Right ventricle myocardium inferior (tissue), 1 donor: ENCODE measurements around the gene ZBTB7C. TPM values are rescaled to one million over a fixed set of nuclear protein-coding genes. Genes with fewer than 3 reads are reported as not detected.

ENCODE experiments used
- ATAC-seq: fragments of 200-7000 bp; cut with Tn5 transposase; one replicate; pipeline ENCODE4 v1.9.1; 2020; ENCODE audit warnings: mild to moderate bottlenecking, moderate library complexity
- DNase-seq: peaks from one replicate; pipeline ENCODE4 v3.0.0; 2021; ENCODE audit errors: missing footprints
- intact Hi-C: fragments of 100-400 bp; cut with DNase I; formaldehyde crosslinking; loops from one replicate; pipeline ENCODE4 v1.11.0; 2022
- total RNA-seq: library from RNA; stranded (reverse); fragmentation: NEBNext Ultra II Directional; extraction: Animal tissue kit (Norgen Biotek cat#: 25700); gene quantifications from one replicate; pipeline ENCODE4 v1.2.1, GENCODE V29; 2021
- donor health status: DM: no; HTN: yes; CAD: no; lungs with severe emphysema.

ZBTB7C gene
- total RNA-seq, 1 donor from 2014 or later = 3.2 TPM

GRCh38 chr18:48338915-48339314, 70.3 kb downstream of the ZBTB7C start:
- no peak for ATAC-seq
- intact Hi-C loops = no loop called here
- no peak for DNase-seq

DNA sequence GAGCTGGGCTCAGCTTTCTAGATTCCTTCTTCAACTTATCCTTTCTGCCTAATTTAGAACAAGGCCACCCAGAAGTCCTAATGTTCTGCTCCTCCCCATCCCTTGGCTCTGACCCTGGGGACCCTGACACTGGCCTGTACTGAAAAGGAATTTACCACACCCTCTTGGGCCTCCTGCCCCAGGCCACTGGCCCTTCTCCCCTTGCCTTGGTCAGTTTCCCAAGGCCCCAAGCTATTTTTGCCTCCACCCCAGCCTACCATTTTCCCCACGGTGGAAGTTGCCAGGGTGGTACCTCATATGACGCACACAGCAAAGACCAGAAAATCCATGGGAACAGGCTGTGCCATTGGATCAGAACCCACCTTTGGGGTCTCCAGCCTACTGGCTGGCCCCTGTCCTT, 72.1 kb downstream of the ZBTB7C start:
- ATAC-seq = no peak
- intact Hi-C loops = no loop called here
- no peak for DNase-seq

DNA sequence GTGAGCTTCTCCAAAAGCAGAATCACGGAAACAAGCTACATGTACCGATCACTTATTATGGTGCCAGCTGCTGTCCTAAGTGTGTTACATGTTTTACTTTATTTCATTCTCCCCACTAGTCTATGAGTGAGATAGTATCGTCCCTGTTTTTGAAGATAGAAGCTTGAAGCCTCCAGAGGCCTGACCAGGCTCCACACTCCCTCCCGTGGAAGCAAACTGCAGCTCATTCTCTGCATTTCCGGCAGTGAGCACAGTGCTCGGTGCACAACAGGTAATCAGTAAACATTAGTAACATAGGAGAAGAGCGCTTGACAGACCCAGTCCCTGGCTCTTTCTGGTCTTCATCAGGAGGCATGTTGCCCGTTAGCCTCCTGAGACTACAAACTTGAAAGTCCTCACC, 72.9 kb downstream of the ZBTB7C start:
- DNase-seq (no peak), ATAC-seq (no peak)
- intact Hi-C loops = no loop called here

DNA sequence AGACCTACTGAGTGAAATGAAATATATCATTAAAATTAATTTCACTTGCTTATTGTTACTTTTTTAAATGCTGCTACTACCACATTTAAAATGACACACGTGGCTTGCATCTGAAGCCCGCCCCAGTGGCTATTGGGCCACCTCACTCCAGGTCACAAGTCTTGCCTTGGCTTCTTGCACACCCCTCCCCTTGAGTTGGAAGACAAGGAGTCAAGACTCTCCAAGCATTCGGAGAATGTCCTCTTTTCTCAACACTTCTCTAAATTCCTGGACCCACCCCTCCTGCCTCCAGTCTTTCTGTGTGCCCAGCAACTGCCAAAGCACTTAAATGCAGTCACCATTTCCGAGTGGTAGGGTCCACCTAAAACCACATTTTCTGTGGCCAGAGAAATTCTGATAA, 73.4 kb downstream of the ZBTB7C start:
- DNase-seq = no peak
- intact Hi-C loops = no loop called here
- no peak for ATAC-seq

- intact Hi-C loops = no loop called here
- ATAC-seq = no peak
- no peak for DNase-seq
Observed at GRCh38 chr18:48334845-48335244, 74.3 kb downstream of the ZBTB7C start.

DNA sequence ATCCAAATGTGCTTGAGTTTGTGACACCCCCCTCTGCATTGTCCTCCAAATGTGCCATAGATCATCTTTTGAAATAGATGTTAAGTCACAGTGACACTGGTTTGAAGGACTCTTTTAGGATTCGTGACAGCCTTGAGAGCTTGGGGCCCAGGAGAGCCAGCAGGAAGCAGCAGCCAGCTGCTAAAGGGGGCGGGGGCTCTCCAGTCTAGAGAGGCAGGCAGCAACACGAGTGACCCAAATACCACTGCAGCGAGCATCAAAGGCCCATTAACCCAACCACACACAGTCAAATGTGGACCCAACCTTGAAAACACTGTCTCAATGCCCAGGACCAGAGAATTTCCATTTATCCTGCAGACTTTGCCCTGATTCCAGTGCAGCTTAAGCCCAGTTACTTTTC, 75.6 kb downstream of the ZBTB7C start:
- DNase-seq = no peak

DNA sequence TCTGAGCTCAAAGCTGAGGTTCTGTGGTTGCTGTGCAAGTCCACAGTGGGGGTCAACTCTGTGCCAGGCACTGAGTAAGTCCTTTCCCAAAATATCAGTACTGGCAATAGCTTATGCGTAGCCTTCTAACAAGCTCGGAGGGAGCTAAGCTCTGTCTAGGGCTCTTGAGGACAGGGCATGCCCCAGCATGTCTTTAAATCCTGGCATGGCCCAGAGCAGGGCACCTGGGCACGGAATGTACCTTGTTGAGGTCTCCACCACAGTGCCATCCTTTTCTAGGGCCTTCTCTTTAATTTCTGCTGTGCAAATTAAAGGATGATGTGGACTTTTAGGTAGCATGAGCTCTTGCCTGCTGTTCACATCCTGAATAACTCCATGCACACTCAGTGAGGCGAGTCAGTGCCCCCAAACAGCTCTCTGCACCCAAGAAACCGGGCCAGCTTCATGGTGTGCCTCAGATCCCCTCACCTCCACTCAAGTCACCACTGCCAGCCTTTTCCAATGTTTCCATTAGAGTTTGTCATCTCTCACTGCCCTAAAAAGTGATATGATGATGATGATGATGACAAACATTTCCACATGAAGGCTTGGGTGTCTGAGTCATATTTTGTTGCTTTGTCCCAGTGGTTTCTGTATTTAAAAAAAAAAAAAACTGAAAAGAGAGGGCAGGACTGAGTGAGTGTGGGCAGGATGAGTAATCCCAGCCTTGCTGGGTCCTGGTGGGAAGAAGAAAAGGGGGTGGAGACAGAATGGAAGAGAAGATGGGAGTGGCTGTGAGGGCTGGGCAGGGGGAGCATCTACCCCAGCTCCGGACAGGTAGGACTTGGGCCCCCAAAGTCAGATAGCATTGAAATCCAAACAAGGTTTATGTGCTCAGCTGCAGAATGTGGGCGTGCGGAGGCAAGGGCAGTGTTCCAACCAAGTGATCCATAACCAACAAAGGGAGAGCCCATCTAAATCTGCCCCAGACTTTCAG, 78.9 kb downstream of the ZBTB7C start:
- intact Hi-C loops = no loop called here
- no peak for DNase-seq
- ATAC-seq = no peak

More for the DNA sequence above, 75.6 kb downstream of the ZBTB7C start:
- intact Hi-C loops = no loop called here
- no peak for ATAC-seq

- no peak for ATAC-seq
- no peak for DNase-seq
- intact Hi-C loops = no loop called here
Observed at GRCh38 chr18:48328473-48329210, 80.5 kb downstream of the ZBTB7C start.

DNA sequence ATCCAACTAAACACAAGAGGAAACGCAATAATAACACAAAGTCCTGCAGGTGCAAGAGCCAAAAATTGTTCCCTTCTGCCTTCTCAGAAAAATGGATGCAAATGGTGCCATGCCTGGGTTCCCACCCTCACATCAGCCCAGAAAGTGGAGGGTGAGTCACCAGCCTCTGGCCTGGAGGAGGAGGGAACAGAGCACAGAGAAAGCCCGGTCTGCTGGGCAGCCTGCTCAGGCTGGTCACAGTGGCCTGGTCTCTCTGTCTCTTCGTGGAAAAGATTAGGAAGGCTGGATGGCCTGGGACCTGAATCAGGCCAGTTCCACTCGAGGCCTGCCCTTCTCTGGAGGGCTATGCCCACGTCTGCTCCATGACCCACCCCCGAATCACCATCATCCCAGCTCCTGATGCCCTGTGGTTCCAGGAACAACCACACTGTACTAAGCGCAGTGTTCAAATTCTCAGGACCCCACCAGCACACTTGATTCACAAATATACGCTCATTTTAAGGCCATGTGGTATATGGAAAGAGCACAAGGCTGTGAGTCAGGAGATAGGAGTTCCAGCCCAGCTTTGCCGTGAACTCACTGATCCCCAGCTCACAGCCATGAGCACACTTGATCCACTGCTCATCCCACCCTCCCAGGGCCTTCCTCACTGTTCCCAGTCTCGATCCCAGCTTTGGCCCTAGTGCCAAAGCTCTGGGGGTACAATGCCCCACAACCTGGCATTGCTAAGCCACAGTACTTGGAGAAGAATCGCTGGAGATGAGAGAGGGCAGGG, 82.1 kb downstream of the ZBTB7C start:
- intact Hi-C loops = no loop called here
- DNase-seq = no peak

GRCh38 chr18:48325115-48325665, 84.0 kb downstream of the ZBTB7C start:
- intact Hi-C loops = no loop called here
- no peak for ATAC-seq
- DNase-seq = no peak

More for the DNA sequence above, 82.1 kb downstream of the ZBTB7C start:
- ATAC-seq = no peak

GRCh38 chr18:48324651-48325050, 84.5 kb downstream of the ZBTB7C start:
- DNase-seq (no peak), ATAC-seq (no peak)
- intact Hi-C loops = no loop called here

DNA sequence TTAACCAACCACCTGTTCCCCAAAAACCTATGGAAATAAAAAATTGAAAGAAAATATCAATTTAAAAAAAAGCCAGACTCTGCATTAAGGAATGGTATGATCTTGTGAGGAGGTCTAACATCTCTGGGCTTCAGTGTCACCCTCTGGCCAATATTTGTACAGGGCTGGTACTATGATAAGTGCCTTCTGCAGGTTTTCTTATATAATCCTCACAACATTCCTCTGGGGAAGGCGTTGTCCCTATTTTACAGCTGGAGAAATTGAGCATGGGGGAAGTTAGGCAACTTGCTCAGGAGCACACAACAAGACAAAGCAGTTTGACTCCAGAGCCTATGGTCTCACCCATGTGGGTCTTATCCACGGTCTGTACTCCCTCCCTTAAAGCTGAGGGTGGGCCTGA, 86.0 kb downstream of the ZBTB7C start:
- DNase-seq (no peak), ATAC-seq (no peak)
- intact Hi-C loops = no loop called here

DNA sequence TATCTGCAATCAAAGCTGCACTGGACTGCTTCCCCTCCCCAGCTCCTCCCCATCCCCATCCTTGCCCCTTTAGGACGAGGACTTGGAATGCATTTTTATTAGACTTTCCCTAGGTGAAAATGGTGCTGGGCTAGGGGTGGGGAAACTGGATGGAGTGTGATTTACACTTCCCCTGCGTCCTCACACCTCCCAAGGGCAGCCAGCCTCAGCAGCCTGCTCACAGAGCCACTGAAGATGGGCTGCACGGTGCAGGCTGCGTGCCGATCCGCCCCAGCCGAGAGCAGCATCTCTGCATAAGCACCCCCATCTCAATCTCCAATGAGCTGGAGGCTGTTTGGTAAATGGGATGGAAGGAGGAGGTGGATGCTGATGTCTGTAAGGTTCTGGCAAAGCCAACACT, 87.6 kb downstream of the ZBTB7C start:
- ATAC-seq (no peak), DNase-seq (no peak)
- intact Hi-C loops = no loop called here

- ATAC-seq (no peak), DNase-seq (no peak)
- intact Hi-C loops = no loop called here
Observed at GRCh38 chr18:48321121-48321520, 88.1 kb downstream of the ZBTB7C start.

DNA sequence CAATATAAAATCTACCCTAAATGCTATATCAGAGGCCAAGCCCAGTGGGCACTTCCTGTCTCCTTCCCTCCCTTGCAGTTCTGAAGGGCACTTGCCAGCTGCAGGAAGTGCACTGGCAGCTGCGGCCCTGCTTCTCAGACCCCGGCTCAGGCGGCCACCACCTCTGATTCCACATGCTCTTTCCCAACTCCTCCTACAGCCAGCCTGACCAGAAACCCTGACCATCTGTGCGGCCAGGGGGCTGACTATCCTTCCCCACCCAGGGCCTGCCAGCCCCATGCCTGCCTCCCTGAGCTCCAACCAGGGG, 88.6 kb downstream of the ZBTB7C start:
- no peak for DNase-seq
- no peak for ATAC-seq
- intact Hi-C loops = no loop called here

- ATAC-seq (no peak), DNase-seq (no peak)
- intact Hi-C loops = no loop called here
Observed at GRCh38 chr18:48319801-48320638, 89.2 kb downstream of the ZBTB7C start.

GRCh38 chr18:48318436-48318835, 90.7 kb downstream of the ZBTB7C start:
- ATAC-seq (no peak), DNase-seq (no peak)
- intact Hi-C loops = no loop called here

GRCh38 chr18:48317781-48318381, 91.3 kb downstream of the ZBTB7C start:
- intact Hi-C loops = no loop called here
- ATAC-seq = no peak

More at GRCh38 chr18:48317781-48318381, 91.3 kb downstream of the ZBTB7C start:
- DNase-seq = no peak
